Activated naive CD8-positive, alpha-beta T cell treated with anti-CD3 and anti-CD28 coated beads, Interleukin-2, amount 50 U/mL, for 24 hours (primary cell): ENCODE measurements around the gene CCDC17.

ENCODE experiments used
- ATAC-seq: fragments of 150-1000 bp; cut with Tn5 transposase; one replicate; pipeline ENCODE4 v1.10.0; 2021
- DNase-seq: peaks from one replicate; pipeline ENCODE4 v3.0.0; 2021
- H3K27ac Mint-ChIP-seq: one replicate; pipeline ENCODE4 v1.8.0; 2021; ENCODE audit warnings: mild to moderate bottlenecking, mixed read lengths
- H3K27me3 Mint-ChIP-seq: one replicate; pipeline ENCODE4 v1.8.0; 2021; ENCODE audit warnings: mixed read lengths
- H3K36me3 Mint-ChIP-seq: one replicate; pipeline ENCODE4 v1.8.0; 2021; ENCODE audit warnings: low read depth, mixed read lengths
- H3K4me1 Mint-ChIP-seq: one replicate; pipeline ENCODE4 v1.8.0; 2021; ENCODE audit warnings: mixed read lengths
- H3K4me3 Mint-ChIP-seq: one replicate; pipeline ENCODE4 v1.8.0; 2021; ENCODE audit warnings: mild to moderate bottlenecking, moderate library complexity, mixed read lengths
- H3K9me3 Mint-ChIP-seq: one replicate; pipeline ENCODE4 v1.8.0; 2021; ENCODE audit warnings: mixed read lengths

The CCDC17 gene

DNA sequence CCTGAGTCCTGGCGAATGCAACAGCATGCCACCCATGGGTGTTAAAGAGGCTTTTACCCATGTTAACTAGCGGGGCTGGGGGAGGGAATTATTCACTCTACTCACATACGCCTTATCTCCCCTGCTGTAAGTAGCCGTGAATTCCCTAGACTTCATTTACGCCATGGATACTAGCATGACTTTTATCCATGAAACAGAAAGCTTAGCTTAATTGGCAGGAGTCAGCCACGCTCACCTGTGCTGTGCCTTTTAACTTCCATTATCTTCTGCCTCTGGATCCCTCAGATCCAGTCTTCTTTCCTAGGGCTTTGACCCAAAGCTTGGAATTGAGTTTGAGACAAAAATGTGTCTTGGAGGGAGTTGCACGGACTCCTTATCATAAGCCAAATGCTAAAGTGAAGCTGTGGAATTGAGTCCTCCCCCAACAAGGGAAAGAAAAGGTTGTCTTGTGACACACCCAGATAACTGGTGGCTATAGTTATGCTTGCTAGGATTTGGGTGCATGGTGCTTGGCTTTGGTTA lies 49.7 kb downstream of the CCDC17 start:
- Mint-ChIP-seq H3K4me3 (no peak overlapping the region), H3K36me3 (peaks cover 7% of the 10 kb centered on the region), H3K4me1 (no peaks in the 10 kb centered on the region), H3K9me3 (no peaks in the 10 kb centered on the region), H3K27me3 (no peaks in the 10 kb centered on the region), H3K27ac (no peak overlapping the region)
- DNase-seq (no peak), ATAC-seq (no peak)

DNA sequence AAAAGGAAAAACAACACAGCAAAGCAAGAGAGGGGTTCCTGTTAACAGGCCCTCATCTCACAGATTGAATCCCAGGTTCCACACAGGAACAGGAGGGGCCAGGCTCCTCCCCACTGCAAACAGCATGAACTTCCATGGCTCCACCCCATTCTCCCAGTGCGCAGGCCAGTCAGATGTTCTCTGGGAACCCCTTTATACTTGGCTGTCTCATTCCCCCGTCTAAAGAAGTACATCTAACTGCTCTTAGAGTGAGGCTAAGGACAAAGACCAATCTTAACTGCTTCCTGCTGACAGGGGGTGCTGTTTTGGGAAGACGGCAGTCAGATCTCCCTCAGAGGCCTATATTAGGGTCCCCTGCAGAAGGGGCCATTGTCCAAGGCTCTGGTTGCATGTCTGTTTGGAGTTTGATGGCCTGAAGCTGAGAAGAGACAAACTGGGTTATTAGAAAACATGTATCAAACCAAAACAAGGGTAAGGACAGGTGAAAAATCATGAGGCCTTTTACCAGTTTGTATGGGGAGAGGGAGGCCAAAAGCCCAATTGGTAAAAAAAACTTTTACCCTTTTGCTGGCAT lies 50.5 kb downstream of the CCDC17 start:
- Mint-ChIP-seq H3K36me3 (peaks cover 8% of the 10 kb centered on the region), H3K4me3 (no peak overlapping the region), H3K9me3 (no peaks in the 10 kb centered on the region), H3K4me1 (no peaks in the 10 kb centered on the region), H3K27ac (no peak overlapping the region), H3K27me3 (no peaks in the 10 kb centered on the region)
- no peak for DNase-seq
- ATAC-seq = no peak

DNA sequence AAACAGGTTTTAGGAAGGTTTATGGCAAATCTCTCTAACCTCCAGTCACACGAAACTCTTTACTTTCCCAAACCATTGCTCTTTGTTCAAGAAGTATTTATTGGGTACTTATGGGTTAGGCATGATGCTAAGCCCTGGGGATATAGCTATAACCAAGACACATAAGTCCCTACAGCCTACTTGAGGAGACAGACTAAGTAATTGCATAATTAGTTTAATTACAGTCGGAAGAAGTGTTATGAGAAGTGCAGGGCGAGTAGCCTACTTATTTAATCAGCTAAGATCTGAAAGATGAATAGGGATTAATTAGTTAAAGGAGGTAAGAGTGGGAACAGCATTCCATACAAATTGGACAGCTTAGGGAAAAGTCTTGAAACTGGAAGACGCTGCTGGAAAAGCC lies 53.2 kb downstream of the CCDC17 start:
- Mint-ChIP-seq H3K9me3 (no peaks in the 10 kb centered on the region), H3K27me3 (no peaks in the 10 kb centered on the region), H3K36me3 (peaks cover 23% of the 10 kb centered on the region), H3K4me3 (no peak overlapping the region), H3K27ac (no peak overlapping the region), H3K4me1 (no peaks in the 10 kb centered on the region)
- ATAC-seq (no peak), DNase-seq (no peak)
